ENCODE data around the gene ZNF670.

ZNF670 gene

DNA sequence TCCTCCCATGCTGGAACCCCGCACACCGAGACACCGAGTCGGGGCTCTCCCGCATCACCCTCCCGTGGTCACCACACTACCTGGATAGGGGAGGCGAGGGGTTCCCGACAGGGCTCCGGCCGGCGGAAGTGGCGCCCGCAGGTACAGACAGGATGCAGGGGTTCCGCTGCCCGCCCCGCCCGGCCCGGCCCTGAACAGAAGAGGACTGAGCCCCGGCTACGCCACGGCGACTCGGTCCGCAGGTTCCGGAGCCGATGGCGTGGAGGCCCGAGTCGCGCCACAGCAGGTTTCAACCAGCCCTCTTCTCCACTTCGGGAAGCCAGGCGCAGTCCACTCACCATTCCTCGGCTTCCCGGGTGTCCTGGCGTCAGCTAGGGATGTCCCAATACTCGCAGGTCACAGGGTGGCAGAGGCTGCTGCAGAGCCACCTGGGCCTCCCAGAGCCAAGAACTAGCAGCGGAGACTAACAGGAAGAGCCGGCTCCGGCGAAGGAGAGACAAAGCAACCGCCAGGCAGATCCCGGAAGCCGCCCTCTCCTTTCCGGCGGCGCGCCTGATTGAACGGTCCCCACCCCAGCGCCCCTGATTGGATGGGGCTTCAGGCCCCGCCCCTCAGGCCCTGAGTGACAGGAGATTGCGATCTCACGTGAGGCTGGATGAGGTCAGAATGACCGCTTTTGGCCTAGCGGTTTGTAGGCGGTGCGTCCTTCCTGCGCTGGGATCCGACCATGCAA, 25.4 kb upstream of the ZNF670 start, which contains the start of gene ZNF669:
TSS of gene ZNF669 (minus strand) at position 498 of the 733 bp plus-strand sequence. CDS start at position 341, 157 bp downstream.
- peak; percentile 89 for DNase-seq (ENCODE audit: low spot score)

DNA sequence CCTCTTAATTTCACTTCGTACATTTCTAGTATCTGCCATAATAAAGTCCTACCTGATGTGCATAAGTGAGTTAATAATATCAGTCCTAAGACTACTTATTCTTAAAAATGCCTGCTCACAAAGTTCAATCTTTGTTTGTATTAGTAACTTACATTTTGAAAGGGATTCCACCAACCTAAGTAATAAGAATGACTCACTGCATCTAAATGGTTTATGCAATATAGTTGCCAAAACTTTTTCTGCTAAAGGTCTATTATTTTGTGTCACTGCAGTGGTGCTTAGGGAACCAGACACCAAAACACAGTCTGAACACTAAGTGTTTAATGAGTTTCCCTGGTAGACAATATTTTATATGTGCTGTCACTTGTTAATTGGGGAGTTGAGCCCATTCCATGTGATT, 23.8 kb upstream of the ZNF670 start:
- DNase-seq (ENCODE audit: low spot score), result no peak

DNA sequence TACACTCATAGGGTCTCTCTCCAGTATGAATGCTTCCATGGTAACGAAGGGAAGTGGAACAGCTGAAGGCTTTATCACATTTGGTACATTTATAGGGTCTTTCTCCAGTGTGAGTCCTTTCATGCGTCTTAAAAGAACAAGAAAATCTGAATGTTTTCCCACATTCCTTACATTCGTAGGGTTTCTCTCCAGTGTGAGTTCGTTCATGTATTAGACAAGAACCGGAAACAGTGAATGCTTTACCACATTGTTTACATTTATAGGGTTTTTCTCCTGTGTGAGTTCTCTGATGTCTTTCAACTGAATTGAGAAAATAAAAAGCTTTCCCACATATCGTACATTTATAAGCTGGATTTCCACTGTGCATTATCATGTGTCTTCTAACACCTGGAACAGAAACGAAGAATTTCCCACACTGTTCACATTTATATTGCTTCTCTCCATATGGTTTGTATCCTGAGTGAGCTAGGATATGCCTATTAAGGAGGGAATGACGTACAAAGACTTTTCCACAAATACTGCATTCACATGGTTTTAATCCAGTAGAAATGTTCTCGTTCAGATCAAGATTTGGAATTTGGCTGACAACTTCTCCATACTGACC, 22.2 kb upstream of the ZNF670 start:
- no peak for DNase-seq (ENCODE audit: low spot score)

DNA sequence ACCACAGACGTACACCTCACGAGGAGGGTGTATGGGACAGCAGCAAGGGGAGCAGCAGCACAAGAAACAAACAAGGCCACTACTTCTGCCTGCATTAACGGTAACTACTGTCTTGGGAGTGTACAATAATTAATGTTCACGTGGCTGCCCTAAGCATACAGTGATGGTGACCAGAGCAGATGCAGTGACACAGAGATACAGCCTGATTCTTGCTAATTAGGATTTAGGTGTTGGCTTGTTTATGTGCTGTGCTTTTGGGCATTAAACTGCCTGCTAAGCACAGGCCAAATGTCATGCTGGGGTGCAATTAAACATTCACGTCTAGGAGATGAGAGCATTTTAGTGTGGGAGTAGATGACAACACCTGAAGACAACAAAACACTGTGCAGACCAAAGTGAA, 18.3 kb upstream of the ZNF670 start:
- no peak for DNase-seq (ENCODE audit: low spot score)

DNA sequence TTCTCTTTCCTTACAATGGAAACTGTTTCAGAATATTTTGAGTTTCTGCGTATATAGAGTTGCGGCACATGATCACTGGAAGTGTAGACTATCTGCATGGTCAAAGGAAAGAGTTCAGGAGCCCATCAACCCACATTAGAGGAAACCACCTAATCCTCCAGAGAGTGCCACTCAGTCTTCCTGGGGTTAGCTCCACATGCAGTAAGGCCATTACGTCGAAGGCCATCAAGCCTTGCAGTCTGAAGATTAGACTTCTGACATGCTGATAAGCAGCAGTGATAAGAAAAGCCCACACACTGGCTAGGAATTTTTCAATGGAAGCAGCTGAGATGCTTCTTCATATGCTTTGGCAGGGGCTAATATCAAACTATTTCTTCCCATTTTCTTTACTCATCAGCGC, 17.9 kb upstream of the ZNF670 start:
- no peak for DNase-seq (ENCODE audit: low spot score)

DNA sequence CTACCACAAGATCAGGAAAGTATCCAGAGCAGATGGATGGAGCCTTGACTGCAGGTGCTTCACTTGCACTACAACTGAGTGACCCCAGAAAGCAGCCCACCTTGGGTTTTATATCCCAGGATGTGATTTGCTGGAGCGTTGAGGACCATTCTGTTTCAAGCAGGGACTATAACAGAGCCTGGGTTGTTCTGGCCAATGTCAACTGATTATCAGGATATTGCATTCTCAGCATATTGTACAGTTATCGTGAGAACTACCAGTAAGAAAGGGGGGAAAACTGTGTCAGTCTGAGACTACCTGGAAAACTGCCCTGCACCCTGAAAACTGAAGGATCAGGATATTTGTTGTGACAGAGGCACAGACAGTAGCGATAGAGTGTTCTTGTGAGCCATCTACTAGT, 17.5 kb upstream of the ZNF670 start:
- no peak for DNase-seq (ENCODE audit: low spot score)

DNA sequence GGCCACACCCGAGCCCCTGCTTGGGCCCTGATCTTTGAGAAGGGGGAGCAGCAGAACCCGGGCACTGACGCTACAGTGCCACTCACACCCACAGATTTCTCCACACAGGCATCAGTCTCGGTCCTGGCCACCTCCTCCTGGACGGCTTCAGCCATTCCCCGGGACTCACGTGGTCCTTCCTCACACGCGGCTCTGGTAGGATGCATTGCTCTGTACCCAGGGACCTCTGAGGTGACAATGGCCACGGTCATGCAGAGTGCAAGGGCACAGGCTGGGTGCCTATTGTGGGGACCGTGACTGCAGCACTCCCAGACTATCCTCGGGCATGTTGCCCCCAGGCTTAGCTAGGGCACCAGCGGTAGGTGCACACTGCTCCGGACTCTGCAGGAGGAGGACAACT, 11.8 kb upstream of the ZNF670 start:
- DNase-seq (ENCODE audit: low spot score), result no peak

DNA sequence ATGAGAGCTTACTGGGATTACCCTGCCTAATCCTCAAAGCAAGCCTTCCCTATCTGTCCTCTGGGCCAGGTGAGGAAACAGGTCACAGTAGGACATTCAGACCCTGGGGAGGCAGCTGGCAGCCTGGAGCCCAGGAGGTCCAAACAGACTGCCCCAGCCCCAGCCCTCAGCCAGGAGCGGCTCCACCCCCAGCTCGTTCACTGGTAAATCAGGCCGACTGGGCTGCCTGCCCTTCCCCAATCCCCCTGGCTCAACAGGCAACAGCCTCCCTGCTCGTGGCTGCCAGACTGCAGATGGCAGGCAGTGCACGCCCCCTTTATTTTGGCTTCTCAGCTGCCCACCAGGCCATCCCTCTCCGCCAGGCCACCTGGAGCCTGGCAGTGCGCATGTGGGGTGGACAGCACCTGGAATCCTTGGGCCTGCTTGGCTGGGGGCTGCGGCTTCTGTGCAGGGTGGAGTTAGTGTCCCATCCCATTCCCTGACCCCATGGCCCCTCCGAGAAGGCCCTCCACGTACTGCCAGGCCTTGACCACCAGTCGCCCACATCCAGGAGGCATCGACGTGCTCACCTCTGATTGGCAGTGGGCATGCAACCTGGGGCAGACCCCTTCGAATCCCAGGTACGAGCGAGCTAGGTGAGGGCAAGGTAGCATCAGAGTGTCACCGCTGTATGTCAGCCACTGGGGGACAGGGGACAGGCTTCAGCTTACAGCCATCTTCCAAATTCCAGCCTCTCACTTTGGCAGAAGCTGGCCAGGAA, 11.2 kb upstream of the ZNF670 start:
- DNase-seq (ENCODE audit: low spot score), result no peak

DNA sequence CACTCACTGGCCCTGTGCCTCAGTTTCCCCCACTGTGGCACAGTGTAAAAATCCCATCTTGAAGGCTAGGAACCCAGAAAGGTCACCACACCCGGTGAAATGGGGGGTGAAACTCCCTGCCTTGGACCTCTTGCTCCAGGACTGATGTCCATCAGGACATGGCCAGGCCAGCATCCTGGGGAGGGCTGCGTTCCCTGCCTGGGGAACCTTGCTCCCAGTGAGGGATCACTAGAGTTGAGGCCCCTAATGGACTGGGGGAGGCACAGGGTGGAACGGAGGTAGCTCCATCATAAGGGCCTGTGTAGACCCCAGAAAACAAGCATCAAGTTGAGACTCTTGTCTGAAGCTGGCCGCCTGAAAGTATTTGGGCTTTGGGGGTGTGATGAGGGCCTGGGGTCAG, 10.4 kb upstream of the ZNF670 start:
- DNase-seq (ENCODE audit: low spot score), result no peak

DNA sequence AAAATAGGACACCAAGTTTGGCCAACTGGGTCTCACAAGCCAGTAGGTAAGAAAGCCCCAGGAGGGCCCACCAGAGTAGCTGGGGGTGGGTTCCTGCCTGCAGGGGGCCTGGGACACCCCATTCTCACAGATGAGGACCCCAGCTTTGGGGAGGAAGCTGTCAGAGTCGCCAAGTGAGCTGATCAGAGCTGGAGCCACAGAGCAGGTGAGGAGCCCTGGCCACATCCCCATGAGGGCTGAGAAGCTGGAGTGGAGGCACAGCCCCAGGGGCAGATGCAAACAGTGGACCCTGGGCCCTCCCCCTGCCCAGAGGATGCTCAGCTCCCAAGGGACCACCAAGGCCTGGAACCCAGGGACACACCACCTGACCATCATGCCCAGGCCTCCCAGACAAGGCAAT, 8.6 kb upstream of the ZNF670 start:
- no peak for DNase-seq (ENCODE audit: low spot score)

DNA sequence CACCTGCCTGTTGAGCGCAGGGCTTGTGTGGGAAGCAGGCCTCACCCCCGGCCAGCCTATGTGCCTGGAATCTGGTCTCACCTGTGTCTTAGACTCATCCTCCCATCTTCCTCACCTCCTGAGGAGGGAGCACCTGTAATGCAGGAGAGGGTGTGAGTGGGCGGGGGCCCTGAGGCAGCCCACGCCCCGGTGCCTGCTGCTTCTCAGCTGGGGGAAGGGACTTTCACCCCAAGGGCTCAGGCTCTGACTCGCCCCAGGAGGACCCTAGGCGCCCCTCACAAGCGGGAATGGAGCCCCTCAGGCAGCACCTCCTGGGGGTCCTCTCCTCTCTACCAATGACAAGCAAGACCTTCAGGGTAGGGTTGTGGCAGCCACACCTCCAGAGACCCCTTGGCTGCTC, 6.7 kb upstream of the ZNF670 start:
- no peak for DNase-seq (ENCODE audit: low spot score)

DNA sequence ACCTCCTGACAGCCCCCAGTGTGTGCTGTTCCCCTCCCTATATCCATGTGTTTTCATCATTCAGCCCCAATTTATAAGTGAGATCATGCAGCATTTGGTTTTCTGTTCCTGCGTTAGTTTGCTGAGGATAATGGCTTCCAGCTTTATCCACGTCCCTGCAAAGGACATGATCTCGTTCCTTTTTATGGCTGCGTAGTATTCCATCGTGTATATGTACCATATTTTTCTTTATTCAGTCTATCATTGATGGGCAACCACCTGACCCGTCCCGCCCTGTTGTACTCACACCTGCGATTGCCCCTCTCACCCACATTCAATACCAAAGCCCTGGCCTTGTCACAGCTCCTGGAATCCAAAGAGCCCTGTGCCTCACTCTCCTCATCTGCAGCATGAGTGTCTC, 6.2 kb upstream of the ZNF670 start:
- DNase-seq (ENCODE audit: low spot score), result no peak

DNA sequence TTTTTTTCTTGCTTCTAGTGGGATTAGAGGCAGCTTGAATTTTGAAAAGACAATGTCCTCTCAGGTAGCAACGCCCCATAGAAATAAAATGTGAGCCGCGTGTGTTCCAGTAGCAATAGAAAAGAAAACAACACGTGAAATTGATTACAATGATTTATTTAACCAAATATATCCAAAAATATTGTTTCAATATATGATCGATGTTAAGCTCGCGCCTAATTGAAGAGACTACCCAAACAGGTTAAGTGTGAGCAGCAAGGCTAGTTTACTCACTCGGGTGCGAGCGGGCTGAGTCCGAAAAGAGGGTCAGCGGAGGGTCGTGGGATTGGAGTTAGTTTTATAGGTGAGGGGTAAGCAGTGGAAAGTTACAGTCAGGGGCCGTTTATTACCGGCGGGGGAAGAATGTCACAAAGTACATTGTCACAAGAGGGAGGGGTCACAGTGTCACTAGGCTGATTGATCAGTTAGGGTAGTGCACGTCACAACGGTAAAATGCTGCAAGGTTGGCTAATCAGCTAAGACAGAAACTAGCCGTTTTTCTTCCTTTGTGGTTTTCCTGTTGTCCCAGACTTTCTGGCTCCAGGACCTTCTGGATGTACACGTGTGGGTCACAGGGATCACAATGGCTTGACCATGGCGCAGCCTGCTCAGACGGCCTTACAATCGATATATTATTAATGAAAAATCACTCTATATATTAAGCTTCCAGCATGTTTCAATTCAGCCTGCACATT, 697 bp upstream of the ZNF670 start:
- DNase-seq (ENCODE audit: low spot score), result no peak

DNA sequence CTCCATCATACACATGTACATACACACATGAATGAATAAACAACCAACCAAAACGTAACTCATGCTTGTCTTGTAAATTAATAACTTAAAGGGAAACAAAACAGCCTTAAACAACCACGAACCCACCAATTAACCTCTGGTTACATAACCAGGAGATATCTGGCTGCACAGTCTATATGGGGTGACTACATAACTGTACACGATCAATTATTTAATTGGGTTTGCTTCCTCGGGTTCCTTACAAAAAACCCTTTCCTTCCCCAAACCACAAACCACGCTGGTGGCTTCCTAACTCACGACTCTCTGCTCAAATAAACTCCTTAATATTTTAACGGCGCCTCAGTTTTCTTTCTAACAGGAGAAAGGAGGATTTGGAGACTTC, 744 bp downstream of the ZNF670 start:
- no peak for DNase-seq (ENCODE audit: low spot score)

DNA sequence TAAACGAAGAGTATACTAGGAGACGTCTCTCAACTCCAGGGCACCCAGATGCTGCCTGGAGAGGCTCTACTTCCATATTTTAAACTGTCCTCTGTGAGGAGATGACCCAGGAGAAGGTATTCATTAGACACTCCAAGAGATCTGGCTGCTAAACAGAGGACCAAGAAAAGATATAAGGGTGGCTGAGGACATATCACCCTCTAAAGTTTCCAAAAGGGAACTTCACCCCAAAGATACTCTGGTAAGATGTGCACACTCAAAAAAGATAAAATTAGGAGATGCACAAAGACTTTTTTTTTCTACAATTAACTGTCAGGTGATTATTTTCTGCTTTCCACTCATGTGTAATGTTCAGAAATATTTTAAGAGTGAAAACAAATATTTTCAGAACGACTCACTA, 1.4 kb downstream of the ZNF670 start:
- DNase-seq (ENCODE audit: low spot score), result no peak

DNA sequence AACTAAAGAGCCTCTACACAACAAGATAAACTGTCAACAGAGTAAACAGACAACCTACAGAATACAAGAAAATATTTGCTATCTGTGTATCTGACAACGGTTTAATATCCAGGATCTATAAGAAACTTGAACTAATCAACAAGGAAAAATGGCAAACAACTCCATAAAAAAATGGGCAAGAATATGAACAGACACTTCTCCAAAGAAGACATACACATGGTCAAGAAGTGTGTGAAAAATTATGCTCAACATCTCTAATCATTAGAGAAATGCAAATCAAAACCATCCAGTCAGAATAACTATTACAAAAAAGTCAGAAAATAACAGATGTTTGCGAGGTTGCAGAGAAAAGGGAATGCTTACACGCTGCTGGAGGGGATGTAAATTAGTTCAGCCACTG, 8.0 kb downstream of the ZNF670 start:
- no peak for DNase-seq (ENCODE audit: low spot score)

DNA sequence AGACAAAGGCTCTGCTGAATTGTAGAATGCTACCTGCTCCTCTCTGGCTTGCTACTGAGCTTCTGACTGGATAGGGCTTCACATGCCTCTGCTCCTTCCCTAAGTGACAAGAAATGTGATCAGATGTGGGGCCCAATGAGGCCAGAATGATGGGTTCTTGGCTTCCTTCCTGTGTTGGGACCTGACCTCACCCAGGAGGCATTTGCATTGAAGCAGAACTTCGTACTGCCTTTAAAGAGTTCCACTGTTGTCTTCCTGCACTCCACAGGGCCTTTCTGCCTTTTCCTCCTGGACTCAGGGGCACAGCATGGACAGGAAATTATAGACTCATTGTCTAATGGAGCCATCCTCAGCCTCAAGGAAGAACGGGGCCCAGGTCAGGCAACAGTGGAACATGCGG, 14.3 kb downstream of the ZNF670 start:
- DNase-seq (ENCODE audit: low spot score), result no peak

DNA sequence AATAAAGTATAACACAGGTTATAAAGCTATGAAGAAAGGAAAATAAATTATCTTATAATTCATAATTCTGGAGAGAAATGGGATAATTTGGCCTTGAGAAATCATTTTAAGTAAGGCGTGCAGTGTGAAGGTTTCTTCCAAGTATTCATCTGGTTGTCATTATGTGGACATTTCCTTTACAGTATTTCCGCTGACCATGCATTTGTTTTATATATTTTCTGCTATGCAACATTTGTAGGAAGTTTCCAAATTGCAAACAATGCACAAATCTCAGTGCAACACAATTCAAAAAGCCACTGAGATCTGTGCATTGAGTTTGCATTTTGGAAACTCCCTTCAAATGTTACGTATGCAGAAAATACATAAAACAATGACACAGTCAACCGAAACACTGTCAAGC, 17.8 kb downstream of the ZNF670 start:
- no peak for DNase-seq (ENCODE audit: low spot score)

DNA sequence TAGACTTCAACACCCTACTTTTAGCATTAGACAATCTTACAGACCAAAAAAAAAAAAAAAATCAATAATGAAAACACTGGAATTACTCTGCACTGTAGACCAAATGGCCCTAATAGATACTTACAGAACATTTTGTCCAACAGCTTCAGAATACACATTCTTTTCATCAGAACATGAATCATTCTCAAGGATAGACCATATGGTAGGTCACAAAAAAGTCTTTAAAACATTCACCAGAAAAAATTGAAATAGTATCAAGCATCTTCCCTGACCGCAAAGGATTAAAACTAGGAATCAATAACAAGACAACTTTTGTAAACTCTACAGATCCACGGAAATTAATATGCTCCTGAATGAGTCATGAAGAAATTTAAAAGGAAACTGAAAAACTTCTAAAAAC, 22.5 kb downstream of the ZNF670 start:
- DNase-seq (ENCODE audit: low spot score), result no peak

DNA sequence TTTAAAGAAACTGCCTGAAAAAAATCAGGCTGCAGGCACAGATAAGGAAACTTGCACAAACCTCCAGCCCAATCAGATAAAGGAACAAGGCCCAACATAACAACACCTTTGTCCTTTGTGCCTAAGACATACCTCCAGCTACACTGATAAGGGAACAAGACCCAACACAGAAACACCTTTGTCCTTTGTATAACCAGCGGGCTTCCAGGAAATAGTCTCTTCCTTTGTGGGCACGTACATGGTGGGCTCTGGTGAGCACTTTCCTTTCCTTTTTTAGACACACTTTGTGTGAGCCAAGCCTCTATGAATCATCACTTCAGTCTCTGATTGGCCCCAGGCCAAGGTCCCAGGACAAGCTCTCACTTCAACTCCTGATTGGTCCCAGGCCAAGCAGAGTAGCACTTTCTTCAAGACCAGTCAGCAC, 23.6 kb downstream of the ZNF670 start:
- DNase-seq (ENCODE audit: low spot score), result no peak

DNA sequence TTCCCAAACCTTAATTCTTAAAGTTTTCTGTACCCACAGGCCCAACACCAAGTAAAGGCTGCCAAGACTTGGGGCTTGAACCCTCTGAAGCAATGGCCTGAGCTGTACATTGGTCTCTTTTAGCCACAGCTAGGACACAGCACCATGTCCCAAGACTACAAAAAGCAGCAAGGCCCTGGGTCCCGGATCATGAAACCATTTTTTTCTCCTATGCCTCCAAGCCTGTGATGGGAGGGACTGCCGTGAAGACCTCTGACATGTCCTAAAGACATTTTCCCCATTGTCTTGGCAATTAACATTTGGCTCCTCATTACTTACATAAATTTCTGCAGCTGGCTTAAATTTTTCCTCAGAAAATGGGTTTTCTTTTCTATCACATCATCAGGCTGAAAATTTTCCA, 30.9 kb downstream of the ZNF670 start:
- no peak for DNase-seq (ENCODE audit: low spot score)

DNA sequence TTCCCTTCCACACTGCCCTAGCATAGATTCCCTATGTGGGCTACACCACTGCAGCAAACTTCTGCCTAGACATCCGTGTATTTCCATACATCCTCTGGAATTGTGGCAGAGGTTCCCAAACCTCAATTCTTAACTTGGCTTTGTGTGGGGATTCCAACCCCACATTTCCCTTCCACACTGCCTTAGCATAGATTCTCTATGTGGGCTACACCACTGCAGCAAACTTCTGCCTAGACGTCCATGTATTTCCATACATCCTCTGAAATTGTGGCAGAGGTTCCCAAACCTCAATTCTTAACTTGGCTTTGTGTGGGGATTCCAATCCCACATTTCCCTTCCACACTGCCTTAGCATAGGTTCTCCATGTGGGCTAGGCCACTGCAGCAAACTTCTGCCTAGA, 31.4 kb downstream of the ZNF670 start:
- no peak for DNase-seq (ENCODE audit: low spot score)

DNA sequence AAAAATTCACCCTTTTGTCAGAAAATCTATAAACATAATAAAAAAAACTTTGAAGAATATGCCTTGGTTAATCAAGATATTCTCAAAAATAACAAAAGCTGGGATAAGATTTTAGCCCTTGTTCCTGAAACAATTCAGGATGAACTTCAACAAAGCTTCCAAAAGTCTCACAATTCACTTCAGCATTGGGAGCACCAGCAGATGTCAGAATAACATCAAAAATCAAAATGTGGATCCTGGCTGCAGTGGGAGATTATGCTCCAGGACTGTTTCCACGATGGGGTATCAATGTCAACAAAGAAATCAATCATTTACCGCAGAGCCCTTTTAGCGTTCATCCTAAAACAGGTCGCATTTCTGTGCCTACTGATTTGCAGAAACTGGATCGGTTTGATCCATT, 35.2 kb downstream of the ZNF670 start:
- DNase-seq (ENCODE audit: low spot score), result no peak
